PC-3 (cell line): ENCODE results near the gene GLIPR2. TPM values are rescaled to one million over a fixed set of nuclear protein-coding genes. Genes with fewer than 3 reads are reported as not detected.

ENCODE experiments used
- ATAC-seq: fragments of 200-7000 bp; cut with Tn5 transposase; 2 replicates; pipeline ENCODE4 v1.9.1; 2020; ENCODE audit warnings: mild to moderate bottlenecking, moderate library complexity
- BruUV-seq: library from RNA; stranded (reverse); fragments of 400-500 nt; replicated peaks from 2 replicates; lab custom pipeline; 2021; lab: Mats Ljungman, UMichigan
- CTCF ChIA-PET: fragments of 300-600 bp; sonication (Branson Sonifier 250); formaldehyde crosslinking; loops from one replicate; lab custom pipeline; 2022; ENCODE audit warnings: antibody characterized with exemption; lab: Charles Lee
- POLR2A ChIA-PET: fragments of 300-600 bp; sonication (Branson Sonifier 250); formaldehyde crosslinking; loops from one replicate; lab custom pipeline; 2022; ENCODE audit warnings: antibody characterized with exemption; ENCODE audit not compliant: unreplicated experiment; lab: Charles Lee
- DNase-seq: peaks from one replicate; pipeline ENCODE4 v3.0.0-alpha.2; 2015
- H2AFZ ChIP-seq: fragments of 300-600 bp; sonication (generic); 2 replicates; pipeline ENCODE4 v1.6.0; 2016; ENCODE audit warnings: antibody characterized with exemption, low read length
- H3F3A ChIP-seq: fragments of 300-600 bp; sonication (generic); one replicate; pipeline ENCODE4 v1.6.0; 2017; ENCODE audit warnings: antibody characterized with exemption, low read length, control low read depth, mild to moderate bottlenecking; ENCODE audit not compliant: unreplicated experiment
- H3K27ac ChIP-seq: fragments of 300-600 bp; sonication (generic); 2 replicates; pipeline ENCODE4 v1.5.1; 2016; ENCODE audit warnings: mild to moderate bottlenecking, low read length
- H3K27me3 ChIP-seq: fragments of 300-600 bp; sonication (generic); 2 replicates; pipeline ENCODE4 v1.6.1; 2016; ENCODE audit warnings: low read length, mixed read lengths
- H3K36me3 ChIP-seq: fragments of 300-600 bp; sonication (generic); 2 replicates; pipeline ENCODE4 v1.6.1; 2016; ENCODE audit warnings: low read depth, mixed run types, low read length, mixed read lengths
- H3K4me1 ChIP-seq: fragments of 300-600 bp; sonication (generic); 2 replicates; pipeline ENCODE4 v1.5.1; 2016; ENCODE audit warnings: low read length; ENCODE audit not compliant: insufficient read depth
- H3K4me2 ChIP-seq: fragments of 300-600 bp; sonication (generic); 2 replicates; pipeline ENCODE4 v1.6.0; 2016; ENCODE audit warnings: low read length
- H3K4me3 ChIP-seq: fragments of 300-600 bp; sonication (generic); 2 replicates; pipeline ENCODE4 v1.5.1; 2016; ENCODE audit warnings: mild to moderate bottlenecking, low read length, mixed read lengths
- H3K79me2 ChIP-seq: fragments of 300-600 bp; sonication (generic); 2 replicates; pipeline ENCODE4 v1.6.1; 2017; ENCODE audit warnings: low read length, mixed read lengths
- H3K9ac ChIP-seq: fragments of 300-600 bp; sonication (generic); 2 replicates; pipeline ENCODE4 v1.6.0; 2016; ENCODE audit warnings: mild to moderate bottlenecking, low read length
- H3K9me2 ChIP-seq: fragments of 300-600 bp; sonication (generic); replicated peaks from 2 replicates; pipeline ENCODE4 v1.6.1; 2016; ENCODE audit warnings: mixed run types, low read length, mixed read lengths
- H3K9me3 ChIP-seq: fragments of 300-600 bp; sonication (generic); 2 replicates; pipeline ENCODE4 v1.6.1; 2016; ENCODE audit warnings: low read length, mixed read lengths
- H4K20me1 ChIP-seq: fragments of 300-600 bp; sonication (generic); 2 replicates; pipeline ENCODE4 v1.6.1; 2016; ENCODE audit warnings: low read length, mixed read lengths
- CTCF ChIP-seq: fragments of 300-600 bp; sonication (generic); conservative IDR thresholded peaks from 2 replicates; pipeline ENCODE4 v1.5.1; 2017; ENCODE audit warnings: antibody characterized with exemption, low read depth, mild to moderate bottlenecking, low read length
- EZH2 ChIP-seq: fragments of 300-600 bp; sonication (generic); IDR thresholded peaks from one replicate; pipeline ENCODE4 v1.6.1; 2017; ENCODE audit warnings: antibody characterized with exemption, mild to moderate bottlenecking, low read length; ENCODE audit not compliant: unreplicated experiment
- EZH2phosphoT487 ChIP-seq: fragments of 300-600 bp; sonication (generic); IDR thresholded peaks from 2 replicates; pipeline ENCODE4 v1.6.1; 2018; ENCODE audit warnings: mild to moderate bottlenecking, antibody characterized with exemption, low read length, borderline replicate concordance
- intact Hi-C: fragments of 100-400 bp; cut with micrococcal nuclease; formaldehyde crosslinking; loops from 2 replicates; pipeline ENCODE4 v1.9.0; 2023
- total RNA-seq: library from RNA; depleted of rRNA; stranded (reverse); fragments of >200 nt; gene quantifications from 2 replicates; pipeline ENCODE4 v1.2.3, GENCODE V29; 2014

The GLIPR2 gene
- total RNA-seq, 1 experiment from 2014 or later, result 6.7 TPM

- H3K9me3 ChIP-seq, result no peaks in the 10 kb centered on the region
- TF ChIP-seq EZH2, result no peak
- no peak for TF ChIP-seq EZH2phosphoT487
- TF ChIP-seq CTCF, result no peak
- no TSS peak for BruUV-seq
- no peaks in the 10 kb centered on the region for H3K9me2 ChIP-seq
- no peaks in the 10 kb centered on the region for H3K36me3 ChIP-seq
- peak; percentile 92 for DNase-seq
- H3K27ac ChIP-seq, result peak overlapping the region; percentile 44
- H3K79me2 ChIP-seq, result no peaks in the 10 kb centered on the region
- H3K4me3 ChIP-seq, result no peak overlapping the region
- intact Hi-C loops, result no loop called here
- ChIA-PET POLR2A (interaction anchor here (0.6 kb wide), 1 partner anchor 414 kb away, joined by 8 read pairs; no protein-coding TSS in a partner anchor), CTCF (interaction anchor here (0.6 to 0.7 kb wide), 3 partner anchors 17 to 158 kb away, joined by 3 to 4 read pairs (median 3); no protein-coding TSS in a partner anchor)
- 0 out of 2 replicates have a peak overlapping the region, but pooled peaks have one; percentile 34 for H2AFZ ChIP-seq
- peak overlapping the region; percentile 12 for H3K9ac ChIP-seq
- peaks cover 18% of the 10 kb centered on the region for H3K4me1 ChIP-seq
- peak overlapping the region; percentile 54 for H3K4me2 ChIP-seq
- no peaks in the 10 kb centered on the region for H4K20me1 ChIP-seq
- H3K27me3 ChIP-seq, result no peaks in the 10 kb centered on the region
- H3F3A ChIP-seq, result no peaks in the 10 kb centered on the region
- peak; percentile 81 for ATAC-seq
Measured at GRCh38 chr9:36148311-36149051, 11.9 kb downstream of the GLIPR2 start.

- intact Hi-C loops, result no loop called here
- ChIA-PET POLR2A (interaction anchor here (0.6 kb wide), 1 partner anchor 415 kb away, joined by 8 read pairs; no protein-coding TSS in a partner anchor), CTCF (interaction anchor here (0.7 kb wide), 1 partner anchor 18 kb away, joined by 4 read pairs; no protein-coding TSS in a partner anchor)
- no peaks in the 10 kb centered on the region for H3F3A ChIP-seq
- H3K36me3 ChIP-seq, result no peaks in the 10 kb centered on the region
- no peak overlapping the region; the same call in 1 of the 2 replicates for H3K9ac ChIP-seq
- H3K27ac ChIP-seq, result peak overlapping the region; percentile 44; the same call in 1 of the 2 replicates
- ATAC-seq, result peak; percentile 29; the same call in 1 of the 2 replicates
- TF ChIP-seq CTCF, result no peak
- TF ChIP-seq EZH2, result no peak
- TF ChIP-seq EZH2phosphoT487, result no peak
- H3K9me3 ChIP-seq, result no peaks in the 10 kb centered on the region
- H2AFZ ChIP-seq, result no peak overlapping the region
- no TSS peak for BruUV-seq
- peak overlapping the region; percentile 54 for H3K4me2 ChIP-seq
- no peaks in the 10 kb centered on the region for H3K9me2 ChIP-seq
- no peaks in the 10 kb centered on the region for H3K79me2 ChIP-seq
- H3K4me1 ChIP-seq, result peaks cover 20% of the 10 kb centered on the region
- no peak overlapping the region for H3K4me3 ChIP-seq
- no peaks in the 10 kb centered on the region for H4K20me1 ChIP-seq
- no peak for DNase-seq
- no peaks in the 10 kb centered on the region for H3K27me3 ChIP-seq
Measured at GRCh38 chr9:36149197-36149596, 12.7 kb downstream of the GLIPR2 start.
